GM12878 (cell line): Measurements from ENCODE around the gene TRIM4. TPM values are rescaled to one million over a fixed set of nuclear protein-coding genes. Genes with fewer than 3 reads are reported as not detected.

Source experiments
- ATAC-seq: fragments of 200-7000 bp; cut with Tn5 transposase; 3 replicates; pipeline ENCODE4 v1.9.1; 2020; ENCODE audit warnings: mild to moderate bottlenecking, moderate library complexity
- BruUV-seq: library from RNA; stranded (reverse); fragments of 400-500 nt; replicated peaks from 2 replicates; lab custom pipeline; 2021; lab: Mats Ljungman, UMichigan
- CTCF ChIA-PET: fragments of 300-600 bp; sonication (Branson Sonifier 250); formaldehyde crosslinking; extraction: SDS; loops from one replicate; lab custom pipeline; 2021; ENCODE audit warnings: inconsistent platforms; lab: Yijun Ruan, JAX
- POLR2A ChIA-PET: fragments of 350-600 bp; formaldehyde crosslinking; extraction: SDS; loops from one replicate; lab custom pipeline; 2021; ENCODE audit warnings: inconsistent platforms; lab: Charles Lee
- RAD21 ChIA-PET: fragments of 300-600 bp; sonication (Branson Sonifier 250); formaldehyde crosslinking; loops from one replicate; lab custom pipeline; 2023; ENCODE audit warnings: antibody characterized with exemption; ENCODE audit not compliant: unreplicated experiment; lab: Charles Lee
- SMC1A ChIA-PET: fragments of 300-600 bp; sonication (Branson Sonifier 250); formaldehyde crosslinking; loops from one replicate; lab custom pipeline; 2023; ENCODE audit not compliant: unreplicated experiment, uncharacterized antibody; lab: Charles Lee
- DNase-seq: peaks from one replicate; pipeline ENCODE4 v3.0.0-alpha.2; 2011; ENCODE audit warnings: low read depth, low spot score
- FAIRE-seq: peaks from 3 replicates; lab custom pipeline; 2011; peaks lifted over from hg19 to GRCh38; lab: Jason Lieb, UNC
- H2AFZ ChIP-seq: 2 replicates; pipeline ENCODE4 v1.6.0; 2011; ENCODE audit warnings: low read depth, low read length, control low read depth; ENCODE audit not compliant: control insufficient read depth
- H3K27ac ChIP-seq: 2 replicates; pipeline ENCODE4 v1.5.1; 2011; ENCODE audit warnings: control low read depth; ENCODE audit not compliant: control insufficient read depth, insufficient read depth
- H3K27me3 ChIP-seq, 2 experiments: replicated peaks in 1 of 2; 2 replicates each; pipeline versions ENCODE4 v1.6.0 to v1.6.1; 2011; ENCODE audit warnings: low read length in 1 of 2; ENCODE audit not compliant: control insufficient read depth in 2 of 2, insufficient read depth in 2 of 2
- H3K36me3 ChIP-seq, 2 experiments: 2 replicates each; pipeline ENCODE4 v1.5.1; 2011; ENCODE audit warnings: low read length in 1 of 2; ENCODE audit not compliant: control insufficient read depth in 2 of 2, insufficient read depth in 2 of 2
- H3K4me1 ChIP-seq: 2 replicates; pipeline ENCODE4 v1.6.1; 2011; ENCODE audit warnings: mild to moderate bottlenecking, low read length, moderate library complexity, mixed read lengths; ENCODE audit not compliant: control insufficient read depth, insufficient read depth
- H3K4me2 ChIP-seq: 2 replicates; pipeline ENCODE4 v1.6.0; 2011; ENCODE audit warnings: control low read depth; ENCODE audit not compliant: control insufficient read depth, insufficient read depth
- H3K4me3 ChIP-seq: fragments of 200-600 bp; sonication (generic); 2 replicates; pipeline ENCODE4 v1.5.1; 2016
- H3K79me2 ChIP-seq: 2 replicates; pipeline ENCODE4 v1.6.0; 2011; ENCODE audit warnings: low read length; ENCODE audit not compliant: control insufficient read depth, insufficient read depth
- H3K9ac ChIP-seq: 2 replicates; pipeline ENCODE4 v1.8.0; 2011; ENCODE audit warnings: low read length, control low read depth, mixed read lengths; ENCODE audit not compliant: control insufficient read depth, insufficient read depth
- H3K9me3 ChIP-seq: replicated peaks from 3 replicates; pipeline ENCODE4 v1.5.1; 2011; ENCODE audit warnings: mild to moderate bottlenecking, low read length; ENCODE audit not compliant: control insufficient read depth, insufficient read depth
- H4K20me1 ChIP-seq: 2 replicates; pipeline ENCODE4 v1.6.0; 2011; ENCODE audit not compliant: control insufficient read depth, insufficient read depth
- CHD1 ChIP-seq: IDR thresholded peaks from 2 replicates; pipeline ENCODE4 v1.6.1; 2012; ENCODE audit warnings: low read depth, low read length, improper control_type of control experiment
- E2F4 ChIP-seq: IDR thresholded peaks from 2 replicates; pipeline ENCODE4 v1.6.1; 2012; ENCODE audit warnings: low read depth, low read length, improper control_type of control experiment
- ESRRA ChIP-seq: IDR thresholded peaks from 2 replicates; pipeline ENCODE4 v1.6.1; 2012; ENCODE audit warnings: mild to moderate bottlenecking, low read length, improper control_type of control experiment
- EZH2 ChIP-seq: IDR thresholded peaks from 2 replicates; pipeline ENCODE4 v1.6.1; 2012; ENCODE audit warnings: low read depth, mild to moderate bottlenecking, control low read depth, inconsistent platforms, low read length, borderline replicate concordance; ENCODE audit not compliant: control insufficient read depth
- JUND ChIP-seq: IDR thresholded peaks from 2 replicates; pipeline ENCODE4 v1.6.1; 2012; ENCODE audit warnings: low read depth, mild to moderate bottlenecking, low read length, improper control_type of control experiment, moderate library complexity
- LARP7 ChIP-seq: fragments of 450-650 bp; IDR thresholded peaks from 2 replicates; pipeline ENCODE4 v1.6.1; 2017; ENCODE audit warnings: mild to moderate bottlenecking
- MEF2A ChIP-seq: IDR thresholded peaks from 2 replicates; pipeline ENCODE4 v1.6.1; 2011; ENCODE audit warnings: low read depth, mild to moderate bottlenecking, low read length, moderate library complexity; ENCODE audit not compliant: insufficient read depth
- NR2F1 ChIP-seq: fragments of 450-650 bp; conservative IDR thresholded peaks from 2 replicates; pipeline ENCODE4 v1.6.1; 2017; ENCODE audit warnings: mild to moderate bottlenecking
- NRF1 ChIP-seq: conservative IDR thresholded peaks from 2 replicates; pipeline ENCODE4 v1.6.1; 2011; ENCODE audit warnings: mild to moderate bottlenecking, low read depth, low read length, improper control_type of control experiment
- SIN3A ChIP-seq: IDR thresholded peaks from 2 replicates; pipeline ENCODE4 v1.6.1; 2012; ENCODE audit warnings: low read depth, low read length, improper control_type of control experiment
- SKIL ChIP-seq: fragments of 450-650 bp; IDR thresholded peaks from 2 replicates; pipeline ENCODE4 v1.6.1; 2017; ENCODE audit warnings: mild to moderate bottlenecking, low read depth, inconsistent platforms; ENCODE audit not compliant: poor library complexity, severe bottlenecking
- SMC3 ChIP-seq: IDR thresholded peaks from 2 replicates; pipeline ENCODE4 v1.6.1; 2011; ENCODE audit warnings: low read length, improper control_type of control experiment, borderline replicate concordance
- SREBF2 ChIP-seq: IDR thresholded peaks from 2 replicates; pipeline ENCODE4 v1.6.1; 2012; ENCODE audit warnings: mild to moderate bottlenecking, low read length
- SUZ12 ChIP-seq: fragments of 200-600 bp; sonication (generic); IDR thresholded peaks from one replicate; pipeline ENCODE4 v1.6.1; 2018; ENCODE audit warnings: antibody characterized with exemption, mild to moderate bottlenecking; ENCODE audit not compliant: unreplicated experiment
- WRNIP1 ChIP-seq: IDR thresholded peaks from 2 replicates; pipeline ENCODE4 v1.6.1; 2011; ENCODE audit warnings: low read depth, low read length, improper control_type of control experiment, borderline replicate concordance
- ZBTB11 ChIP-seq: fragments of 450-650 bp; formaldehyde crosslinking; IDR thresholded peaks from 2 replicates; pipeline ENCODE4 v1.5.0; 2022; ENCODE audit warnings: mild to moderate bottlenecking, missing genetic modification characterization
- ZNF622 ChIP-seq: fragments of 450-650 bp; IDR thresholded peaks from 2 replicates; pipeline ENCODE4 v1.6.1; 2017; ENCODE audit warnings: mild to moderate bottlenecking, inconsistent platforms
- WGBS: methylation state at CpG from one replicate; pipeline ENCODE4 v1.1.6; 2016; ENCODE audit warnings: low lambda C conversion rate; ENCODE audit not compliant: insufficient replicate concordance, insufficient coverage; ENCODE audit errors: missing lambda C conversion rate; 5-methylcytosine and 5-hydroxymethylcytosine counted together
- in situ Hi-C: fragments of 300-500 bp; cut with MboI; formaldehyde crosslinking; loops from 9 replicates; pipeline ENCODE4 v1.14.3; 2018; ENCODE audit warnings: mixed read lengths
- intact Hi-C: fragments of 100-400 bp; cut with micrococcal nuclease; formaldehyde crosslinking; loops from one replicate; pipeline ENCODE4 v1.14.2; 2022; ENCODE audit not compliant: unreplicated experiment
- polyA plus RNA-seq, 11 experiments: library from polyadenylated mRNA; depleted of rRNA in 4 of 11; unstranded in 6 of 11; stranded (reverse) in 5 of 11; fragments of >200 nt; fragmentation: Nextera tagmentation in 4 of 11; fragmentation: Illumina TruSeq in 1 of 11; extraction: Ambion mirVana in 4 of 11; extraction: Trizol in 1 of 11; gene quantifications; 1 replicate in 1 of 11; 2 replicates in 10 of 11; pipeline versions ENCODE4 v1.2.1 to v1.2.3, GENCODE V29; 2011 to 2016; ENCODE audit warnings: inconsistent platforms in 2 of 11, missing spikeins in 2 of 11, low read depth in 1 of 11
- total RNA-seq, 4 experiments: library from RNA; depleted of rRNA in 3 of 4; stranded (reverse); fragments of >200 nt in 3 of 4; fragmentation: Illumina TruSeq in 1 of 4; extraction: Trizol in 1 of 4; gene quantifications; 2 replicates each; pipeline versions ENCODE4 v1.2.1 to v1.2.3, GENCODE V29; 2013 to 2021

Gene TRIM4
- total and polyA plus RNA-seq, 10 of the 15 experiments (the other 5 are each of a cell fraction or from before 2014, with no cell fraction given) = 4.8 to 21.8 (median 17.9) TPM

- TF ChIP-seq NRF1 = no peak
- TF ChIP-seq WRNIP1 = no peak
- TF ChIP-seq NR2F1 = no peak
- no peak for TF ChIP-seq CHD1
- no peak for TF ChIP-seq SMC3
- TF ChIP-seq SREBF2 = no peak
- no peak for TF ChIP-seq EZH2
- TF ChIP-seq E2F4 = no peak
- TF ChIP-seq SKIL = no peak
- no peak for TF ChIP-seq MEF2A
- no peak for TF ChIP-seq SUZ12
- no peak for TF ChIP-seq LARP7
- TF ChIP-seq ZNF622 = no peak
- no peak for TF ChIP-seq ESRRA
- no peak for TF ChIP-seq JUND
- TF ChIP-seq SIN3A = no peak
- no peak for TF ChIP-seq ZBTB11 (CRISPR knock-in tag)
- CTCF ChIA-PET = no interaction called here
- Histone ChIP-seq H3K36me3 (no peaks in the 10 kb centered on the region), H2AFZ (no peak overlapping the region), H4K20me1 (no peaks in the 10 kb centered on the region), H3K4me1 (no peaks in the 10 kb centered on the region), H3K4me3 (no peak overlapping the region), H3K9ac (no peak overlapping the region), H3K27ac (no peak overlapping the region), H3K9me3 (no peaks in the 10 kb centered on the region), H3K4me2 (no peak overlapping the region), H3K79me2 (no peaks in the 10 kb centered on the region), H3K27me3 (no peaks in the 10 kb centered on the region; a peak in 2 of 4 replicates)
- POLR2A ChIA-PET = no interaction called here
- no TSS peak for BruUV-seq
- ATAC-seq = no peak
- SMC1A ChIA-PET = no interaction called here
- in situ Hi-C loops (no loop called here), intact Hi-C loops (no loop called here)
- WGBS = 0% methylated on average over 1 of the region's 1 CpG
- no peak for FAIRE-seq
- RAD21 ChIA-PET = no interaction called here
- DNase-seq = no peak
Observed at GRCh38 chr7:99844328-99844727, 75.0 kb downstream of the TRIM4 start.
